Spleen (tissue), 11 donors: ENCODE results near the gene NRXN3. TPM values are rescaled to one million over a fixed set of nuclear protein-coding genes. Genes with fewer than 3 reads are reported as not detected.

Experiments used
- DNase-seq: peaks from one replicate; pipeline ENCODE4 v3.0.0-alpha.2; 2020
- H3K27ac ChIP-seq, 8 donors: fragments of 200-600 bp; sonication (generic) in 7 of 8; 1 replicate in 4 of 8; 2 replicates in 4 of 8; pipeline versions ENCODE4 v1.5.0 to v1.8.0; 2016 to 2021; ENCODE audit warnings: inconsistent platforms in 4 of 8, mild to moderate bottlenecking in 4 of 8, moderate library complexity in 1 of 8
- H3K27me3 ChIP-seq, 7 donors: fragments of 200-600 bp; sonication (generic) in 6 of 7; replicated peaks in 1 of 7; 1 replicate in 4 of 7; 2 replicates in 3 of 7; pipeline versions ENCODE4 v1.5.0 to v1.8.0; 2016 to 2021; ENCODE audit warnings: inconsistent platforms in 3 of 7, mild to moderate bottlenecking in 1 of 7
- H3K36me3 ChIP-seq, 6 donors: fragments of 200-600 bp; sonication (generic) in 5 of 6; 1 replicate in 4 of 6; 2 replicates in 2 of 6; pipeline versions ENCODE4 v1.5.0 to v1.8.0; 2016 to 2021; ENCODE audit warnings: inconsistent platforms in 2 of 6
- H3K4me1 ChIP-seq, 6 donors: fragments of 200-600 bp; sonication (generic) in 5 of 6; 1 replicate in 3 of 6; 2 replicates in 3 of 6; pipeline versions ENCODE4 v1.5.0 to v1.8.0; 2016 to 2021; ENCODE audit warnings: inconsistent platforms in 3 of 6
- H3K4me3 ChIP-seq, 8 donors: fragments of 200-600 bp; sonication (generic) in 7 of 8; 1 replicate in 4 of 8; 2 replicates in 4 of 8; pipeline versions ENCODE4 v1.5.0 to v1.8.0; 2016 to 2021; ENCODE audit warnings: inconsistent platforms in 4 of 8, mild to moderate bottlenecking in 4 of 8, moderate library complexity in 2 of 8
- H3K9me3 ChIP-seq, 8 donors: fragments of 200-600 bp; sonication (generic) in 7 of 8; 1 replicate in 4 of 8; 2 replicates in 4 of 8; pipeline versions ENCODE4 v1.5.0 to v1.8.0; 2016 to 2021; ENCODE audit warnings: inconsistent platforms in 4 of 8
- POLR2A ChIP-seq, 3 donors: fragments of 450-650 bp; IDR thresholded peaks; one replicate each; pipeline ENCODE4 v1.5.1; 2017; ENCODE audit warnings: antibody characterized with exemption in 3 of 3, mild to moderate bottlenecking in 1 of 3
- POLR2AphosphoS5 ChIP-seq, 3 donors: sonication (generic); formaldehyde crosslinking; IDR thresholded peaks; one replicate each; pipeline ENCODE4 v1.5.1; 2017; ENCODE audit warnings: antibody characterized with exemption in 3 of 3
- WGBS, 5 donors: extraction: QIAGEN DNeasy Blood & Tissue Kit in 3 of 5; methylation state at CpG; one replicate each; pipeline versions ENCODE4 v1.1.5 to v1.1.7; 2013 to 2018; 5-methylcytosine and 5-hydroxymethylcytosine counted together
- intact Hi-C: fragments of 100-400 bp; cut with DNase I; formaldehyde crosslinking; loops from one replicate; pipeline ENCODE4 v1.15.0; 2023; ENCODE audit warnings: low total_unique reads
- polyA plus RNA-seq, 3 donors: library from polyadenylated mRNA; stranded (reverse); fragments of 200-250 nt; gene quantifications; one replicate each; pipeline ENCODE4 v1.2.1, GENCODE V29; 2013
- total RNA-seq, 7 donors: library from RNA; depleted of rRNA in 3 of 7; stranded (reverse); fragments of >200 nt in 3 of 7; fragmentation: NEBNext Ultra II Directional in 4 of 7; extraction: Animal tissue kit (Norgen Biotek cat#: 25700) in 4 of 7; gene quantifications; one replicate each; pipeline versions ENCODE4 v1.1.0 to v1.2.1, GENCODE V29; 2016 to 2021
- TF ChIP-seq, protein P1 (sequence below), 11 experiments: fragments of 200-600 bp in 7 of 11; fragments of 450-650 bp in 4 of 11; sonication (generic) in 4 of 11; IDR thresholded peaks in 8 of 11; conservative IDR thresholded peaks in 3 of 11; 1 replicate in 7 of 11; 2 replicates in 4 of 11; pipeline versions ENCODE4 v1.4.0 to v1.8.0; 2016 to 2021; ENCODE audit warnings: antibody characterized with exemption in 11 of 11, inconsistent platforms in 4 of 11, mild to moderate bottlenecking in 1 of 11
- donor health status: healthy with polysubstance abuse.
- donor health status: DM: no; HTN: no; CAD: no; lungs with moderate emphysema.
- donor health status: DM: no; HTN: no; CAD: no.
- donor health status: Bipolar disorder and iron deficiency.
- donor health status: healthy.
- donor health status: DM: no; HTN: no; CAD: no.
- donor health status: DM: yes; HTN: yes; CAD: no.

NRXN3 gene
- total and polyA plus RNA-seq, 10 donors: 0.21 to 11.5 (median 1.6) TPM

DNA sequence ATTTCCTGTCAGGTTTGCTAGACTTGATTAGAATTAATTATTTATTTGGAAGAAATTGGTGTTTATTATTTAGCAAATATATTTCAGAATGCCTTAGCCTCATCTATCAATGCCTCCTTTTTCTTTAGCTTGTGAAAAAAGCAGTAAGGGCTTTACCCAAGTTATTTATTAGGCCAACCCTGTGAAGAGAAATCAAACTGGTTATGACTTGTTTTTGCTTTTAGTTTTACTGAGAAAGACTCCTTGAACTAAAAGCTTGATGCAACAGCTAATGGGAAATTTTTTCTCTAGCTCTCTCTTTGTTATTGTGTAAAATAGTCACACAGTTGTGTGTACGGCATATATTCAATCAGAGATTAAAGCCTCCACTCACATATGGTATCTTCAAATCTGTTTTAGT lies 1734.3 kb downstream of the NRXN3 start:
- no peak for DNase-seq
- no peak overlapping the region for H3K27ac ChIP-seq
- intact Hi-C loops: no loop called here
- H3K27me3 ChIP-seq: no peaks in the 10 kb centered on the region
- WGBS, 5 donors: 81 to 94% (median 92%) methylated on average over 1 of the region's 1 CpG
- no peak overlapping the region for H3K4me3 ChIP-seq
- peaks cover 0 to 8% (median 0%) of the 10 kb centered on the region in 8 donors for H3K9me3 ChIP-seq
- no peaks in the 10 kb centered on the region for H3K4me1 ChIP-seq
- TF ChIP-seq POLR2AphosphoS5 (IDR thresholded peaks at IDR 0.05) (no peak), POLR2A (IDR thresholded peaks at IDR 0.05) (no peak)
- TF ChIP-seq, protein P1, sequence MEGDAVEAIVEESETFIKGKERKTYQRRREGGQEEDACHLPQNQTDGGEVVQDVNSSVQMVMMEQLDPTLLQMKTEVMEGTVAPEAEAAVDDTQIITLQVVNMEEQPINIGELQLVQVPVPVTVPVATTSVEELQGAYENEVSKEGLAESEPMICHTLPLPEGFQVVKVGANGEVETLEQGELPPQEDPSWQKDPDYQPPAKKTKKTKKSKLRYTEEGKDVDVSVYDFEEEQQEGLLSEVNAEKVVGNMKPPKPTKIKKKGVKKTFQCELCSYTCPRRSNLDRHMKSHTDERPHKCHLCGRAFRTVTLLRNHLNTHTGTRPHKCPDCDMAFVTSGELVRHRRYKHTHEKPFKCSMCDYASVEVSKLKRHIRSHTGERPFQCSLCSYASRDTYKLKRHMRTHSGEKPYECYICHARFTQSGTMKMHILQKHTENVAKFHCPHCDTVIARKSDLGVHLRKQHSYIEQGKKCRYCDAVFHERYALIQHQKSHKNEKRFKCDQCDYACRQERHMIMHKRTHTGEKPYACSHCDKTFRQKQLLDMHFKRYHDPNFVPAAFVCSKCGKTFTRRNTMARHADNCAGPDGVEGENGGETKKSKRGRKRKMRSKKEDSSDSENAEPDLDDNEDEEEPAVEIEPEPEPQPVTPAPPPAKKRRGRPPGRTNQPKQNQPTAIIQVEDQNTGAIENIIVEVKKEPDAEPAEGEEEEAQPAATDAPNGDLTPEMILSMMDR (IDR thresholded peaks at IDR 0.05 in 8 of 11, conservative IDR thresholded peaks at IDR 0.05 in 3 of 11): no peak
- no peaks in the 10 kb centered on the region for H3K36me3 ChIP-seq

DNA sequence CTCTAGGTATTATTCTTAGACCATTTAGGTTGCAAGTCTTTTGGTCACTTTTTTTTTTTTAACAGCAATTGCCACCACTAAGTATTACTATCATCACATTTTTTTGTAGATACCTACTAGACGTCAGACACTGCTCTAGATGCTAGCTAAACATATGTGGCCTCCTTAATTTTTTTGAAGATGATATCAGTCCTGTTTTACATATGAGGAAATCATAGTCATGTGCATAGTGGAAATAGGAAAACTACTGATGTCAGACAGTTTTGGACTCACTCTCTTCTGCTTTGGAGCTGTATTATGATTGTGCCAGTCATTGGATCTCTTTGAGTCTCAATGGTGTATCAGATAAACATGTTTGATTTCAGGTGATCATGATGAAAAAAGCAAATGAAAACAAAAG lies 1736.8 kb downstream of the NRXN3 start:
- Histone ChIP-seq H3K9me3 (peaks cover 0 to 8% (median 0%) of the 10 kb centered on the region in 8 donors), H3K4me3 (no peak overlapping the region), H3K27ac (no peak overlapping the region), H3K4me1 (no peaks in the 10 kb centered on the region), H3K27me3 (no peaks in the 10 kb centered on the region), H3K36me3 (no peaks in the 10 kb centered on the region)
- TF ChIP-seq POLR2A (IDR thresholded peaks at IDR 0.05): no peak
- no peak for TF ChIP-seq POLR2AphosphoS5 (IDR thresholded peaks at IDR 0.05)
- TF ChIP-seq, protein P1 (IDR thresholded peaks at IDR 0.05 in 8 of 11, conservative IDR thresholded peaks at IDR 0.05 in 3 of 11): no peak
- DNase-seq: no peak
- WGBS, 5 donors: 70 to 87% (median 72%) methylated on average over 1 of the region's 1 CpG
- intact Hi-C loops: no loop called here

DNA sequence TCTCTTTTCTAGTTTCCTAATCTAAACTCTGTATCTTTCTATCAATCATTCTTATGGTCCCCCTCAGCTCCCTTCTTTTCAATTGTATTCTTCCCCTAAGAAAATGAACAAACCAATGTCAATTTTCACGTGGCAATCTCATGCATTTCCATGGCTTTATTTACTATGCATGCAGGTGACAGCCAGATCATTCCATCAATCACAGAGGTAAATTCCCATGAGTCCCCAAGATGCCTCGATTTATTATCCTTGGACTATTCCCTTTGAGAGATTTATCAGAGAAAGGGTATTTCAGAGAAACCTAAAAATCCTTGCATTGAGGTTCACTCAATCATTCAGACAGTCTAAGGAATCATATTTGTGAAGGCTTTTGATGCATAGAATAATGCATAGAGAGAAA lies 1739.9 kb downstream of the NRXN3 start:
- intact Hi-C loops: no loop called here
- Histone ChIP-seq H3K4me1 (no peaks in the 10 kb centered on the region), H3K27ac (no peak overlapping the region), H3K27me3 (no peaks in the 10 kb centered on the region), H3K9me3 (peaks cover 0 to 10% (median 0%) of the 10 kb centered on the region in 8 donors), H3K4me3 (no peak overlapping the region), H3K36me3 (no peaks in the 10 kb centered on the region)
- TF ChIP-seq, protein P1 (IDR thresholded peaks at IDR 0.05 in 8 of 11, conservative IDR thresholded peaks at IDR 0.05 in 3 of 11): no peak
- TF ChIP-seq POLR2A (IDR thresholded peaks at IDR 0.05) (no peak), POLR2AphosphoS5 (IDR thresholded peaks at IDR 0.05) (no peak)
- no peak for DNase-seq
- WGBS, 5 donors: 47 to 68% (median 52%) methylated on average over 2 of the region's 2 CpGs

DNA sequence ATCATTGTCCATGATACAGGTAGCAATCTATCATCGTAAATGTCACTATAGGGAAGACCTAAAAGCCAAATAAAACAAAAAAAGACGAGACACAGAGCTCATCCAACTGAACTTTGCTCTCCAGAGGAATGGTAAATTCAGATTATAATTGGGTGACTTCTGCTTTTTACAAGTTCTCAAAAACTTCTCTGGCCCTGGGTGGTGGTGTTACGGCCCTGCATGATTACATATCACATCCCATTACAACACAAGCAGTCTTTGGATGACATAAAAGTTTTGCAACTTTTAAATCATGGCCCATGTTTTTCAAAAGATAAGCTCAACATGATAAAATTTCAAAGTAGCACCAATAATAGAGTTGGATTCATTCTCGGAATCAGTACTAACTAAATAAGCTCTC lies 1741.6 kb downstream of the NRXN3 start:
- Histone ChIP-seq H3K4me1 (no peaks in the 10 kb centered on the region), H3K36me3 (no peaks in the 10 kb centered on the region), H3K27ac (no peak overlapping the region), H3K9me3 (peaks cover 0 to 7% (median 0%) of the 10 kb centered on the region in 8 donors), H3K27me3 (no peaks in the 10 kb centered on the region), H3K4me3 (no peak overlapping the region)
- intact Hi-C loops: no loop called here
- TF ChIP-seq POLR2A (IDR thresholded peaks at IDR 0.05): no peak
- TF ChIP-seq POLR2AphosphoS5 (IDR thresholded peaks at IDR 0.05): no peak
- TF ChIP-seq, protein P1 (IDR thresholded peaks at IDR 0.05 in 8 of 11, conservative IDR thresholded peaks at IDR 0.05 in 3 of 11): no peak
- WGBS, 5 donors: 61 to 70% (median 68%) methylated on average over 4 of the region's 4 CpGs
- no peak for DNase-seq
